A673 (cell line): ENCODE data around the gene GSTK1. TPM values are rescaled to one million over a fixed set of nuclear protein-coding genes. Genes with fewer than 3 reads are reported as not detected.
A peak's percentile ranks its signal among the peaks of the same experiment; 100 is the strongest.

ENCODE experiments used
- BruUV-seq: library from RNA; stranded (reverse); fragments of 400-500 nt; replicated peaks from 2 replicates; lab custom pipeline; 2021; lab: Mats Ljungman, UMichigan
- CTCF ChIA-PET: fragments of 300-600 bp; sonication (Branson Sonifier 250); formaldehyde crosslinking; loops from one replicate; lab custom pipeline; 2022; ENCODE audit warnings: antibody characterized with exemption; lab: Charles Lee
- POLR2A ChIA-PET: fragments of 300-600 bp; sonication (Branson Sonifier 250); formaldehyde crosslinking; loops from one replicate; lab custom pipeline; 2022; ENCODE audit warnings: antibody characterized with exemption; ENCODE audit not compliant: low non-redundant PET; lab: Charles Lee
- DNase-seq: peaks from one replicate; pipeline ENCODE4 v3.0.0-alpha.2; 2015; ENCODE audit warnings: low spot score
- H3K27ac ChIP-seq: fragments of 200-600 bp; sonication (generic); 2 replicates; pipeline ENCODE4 v1.5.1; 2016; ENCODE audit warnings: mixed run types, low read depth, mild to moderate bottlenecking, mixed read lengths, antibody characterized with exemption, low read length; ENCODE audit not compliant: poor library complexity, severe bottlenecking
- H3K27me3 ChIP-seq: fragments of 200-600 bp; sonication (generic); replicated peaks from 2 replicates; pipeline ENCODE4 v1.6.1; 2017; ENCODE audit warnings: mixed run types, low read depth, mild to moderate bottlenecking, mixed read lengths, antibody characterized with exemption, low read length; ENCODE audit not compliant: insufficient read depth, poor library complexity
- H3K36me3 ChIP-seq: fragments of 200-600 bp; sonication (generic); 2 replicates; pipeline ENCODE4 v1.6.1; 2016; ENCODE audit warnings: mixed run types, mild to moderate bottlenecking, mixed read lengths, antibody characterized with exemption, low read length; ENCODE audit not compliant: insufficient read depth, poor library complexity, severe bottlenecking
- H3K4me1 ChIP-seq: fragments of 200-600 bp; sonication (generic); 2 replicates; pipeline ENCODE4 v1.6.1; 2017; ENCODE audit warnings: mixed run types, mild to moderate bottlenecking, mixed read lengths, antibody characterized with exemption, low read length; ENCODE audit not compliant: insufficient read depth, poor library complexity, severe bottlenecking
- H3K4me3 ChIP-seq: fragments of 200-600 bp; sonication (generic); 2 replicates; pipeline ENCODE4 v1.5.1; 2016; ENCODE audit warnings: low read depth, mixed run types, mild to moderate bottlenecking, mixed read lengths, low read length; ENCODE audit not compliant: poor library complexity, severe bottlenecking
- H3K9me3 ChIP-seq: fragments of 200-600 bp; sonication (generic); 2 replicates; pipeline ENCODE4 v1.6.1; 2016; ENCODE audit warnings: mixed run types, low read depth, mild to moderate bottlenecking, mixed read lengths, antibody characterized with exemption, low read length; ENCODE audit not compliant: poor library complexity, severe bottlenecking
- CTCF ChIP-seq: fragments of 300-800, 200-600 bp; sonication (generic); conservative IDR thresholded peaks from 2 replicates; pipeline ENCODE4 v1.5.1; 2017; ENCODE audit warnings: low read depth, mild to moderate bottlenecking, antibody characterized with exemption, low read length, moderate library complexity, mixed read lengths
- EZH2 ChIP-seq: fragments of 200-600 bp; sonication (generic); IDR thresholded peaks from 2 replicates; pipeline ENCODE4 v1.6.1; 2017; ENCODE audit warnings: borderline replicate concordance, low read depth, mild to moderate bottlenecking, mixed read lengths, antibody characterized with exemption, low read length; ENCODE audit not compliant: poor library complexity, severe bottlenecking
- intact Hi-C: fragments of 100-400 bp; cut with micrococcal nuclease; formaldehyde crosslinking; loops from one replicate; pipeline ENCODE4 v1.10.0; 2022; ENCODE audit not compliant: unreplicated experiment
- total RNA-seq: library from RNA; stranded (reverse); gene quantifications from 2 replicates; pipeline ENCODE4 v1.2.3, GENCODE V29; 2021

GSTK1 gene
- total RNA-seq, 1 experiment from 2014 or later = 43.1 TPM

- TF ChIP-seq CTCF (no peak), EZH2 (no peak)
- POLR2A ChIA-PET = no interaction called here
- peaks cover 8% of the 10 kb centered on the region for H3K9me3 ChIP-seq
Observed at GRCh38 chr7:143256932-143257331, 6.3 kb upstream of the GSTK1 start.

GRCh38 chr7:143257501-143257900 is 5.7 kb upstream of the GSTK1 start:
- DNase-seq = peak; percentile 39
- Histone ChIP-seq H3K27ac (no peak overlapping the region), H3K4me3 (no peak overlapping the region), H3K9me3 (peaks cover 8% of the 10 kb centered on the region), H3K27me3 (no peaks in the 10 kb centered on the region), H3K36me3 (no peaks in the 10 kb centered on the region), H3K4me1 (no peaks in the 10 kb centered on the region)
- intact Hi-C loops = no loop called here
- ChIA-PET CTCF (no interaction called here), POLR2A (no interaction called here)
- no peak for TF ChIP-seq CTCF
- no peak for TF ChIP-seq EZH2
- BruUV-seq = no TSS peak

More at GRCh38 chr7:143256932-143257331, 6.3 kb upstream of the GSTK1 start:
- DNase-seq = no peak
- CTCF ChIA-PET = no interaction called here
- Histone ChIP-seq H3K27ac (no peak overlapping the region), H3K4me3 (no peak overlapping the region), H3K36me3 (no peaks in the 10 kb centered on the region), H3K27me3 (no peaks in the 10 kb centered on the region), H3K4me1 (no peaks in the 10 kb centered on the region)
- intact Hi-C loops = no loop called here
- BruUV-seq = no TSS peak

GRCh38 chr7:143258831-143259230 is 4.4 kb upstream of the GSTK1 start:
- CTCF ChIA-PET = no interaction called here

More at GRCh38 chr7:143258831-143259230, 4.4 kb upstream of the GSTK1 start:
- intact Hi-C loops = no loop called here
- Histone ChIP-seq H3K27me3 (no peaks in the 10 kb centered on the region), H3K4me1 (no peaks in the 10 kb centered on the region), H3K9me3 (peaks cover 3% of the 10 kb centered on the region), H3K27ac (no peak overlapping the region), H3K4me3 (no peak overlapping the region), H3K36me3 (no peaks in the 10 kb centered on the region)
- DNase-seq = no peak
- no TSS peak for BruUV-seq
- POLR2A ChIA-PET = no interaction called here
- TF ChIP-seq CTCF (no peak), EZH2 (no peak)
